A673 (cell line): ENCODE measurements around the gene GABRA5. TPM values are rescaled to one million over a fixed set of nuclear protein-coding genes. Genes with fewer than 3 reads are reported as not detected.

Experiments
- BruUV-seq: library from RNA; stranded (reverse); fragments of 400-500 nt; replicated peaks from 2 replicates; lab custom pipeline; 2021; lab: Mats Ljungman, UMichigan
- CTCF ChIA-PET: fragments of 300-600 bp; sonication (Branson Sonifier 250); formaldehyde crosslinking; loops from one replicate; lab custom pipeline; 2022; ENCODE audit warnings: antibody characterized with exemption; lab: Charles Lee
- POLR2A ChIA-PET: fragments of 300-600 bp; sonication (Branson Sonifier 250); formaldehyde crosslinking; loops from one replicate; lab custom pipeline; 2022; ENCODE audit warnings: antibody characterized with exemption; ENCODE audit not compliant: low non-redundant PET; lab: Charles Lee
- DNase-seq: peaks from one replicate; pipeline ENCODE4 v3.0.0-alpha.2; 2015; ENCODE audit warnings: low spot score
- H3K27ac ChIP-seq: fragments of 200-600 bp; sonication (generic); 2 replicates; pipeline ENCODE4 v1.5.1; 2016; ENCODE audit warnings: mixed run types, low read depth, mild to moderate bottlenecking, mixed read lengths, antibody characterized with exemption, low read length; ENCODE audit not compliant: poor library complexity, severe bottlenecking
- H3K27me3 ChIP-seq: fragments of 200-600 bp; sonication (generic); replicated peaks from 2 replicates; pipeline ENCODE4 v1.6.1; 2017; ENCODE audit warnings: mixed run types, low read depth, mild to moderate bottlenecking, mixed read lengths, antibody characterized with exemption, low read length; ENCODE audit not compliant: insufficient read depth, poor library complexity
- H3K36me3 ChIP-seq: fragments of 200-600 bp; sonication (generic); 2 replicates; pipeline ENCODE4 v1.6.1; 2016; ENCODE audit warnings: mixed run types, mild to moderate bottlenecking, mixed read lengths, antibody characterized with exemption, low read length; ENCODE audit not compliant: insufficient read depth, poor library complexity, severe bottlenecking
- H3K4me1 ChIP-seq: fragments of 200-600 bp; sonication (generic); 2 replicates; pipeline ENCODE4 v1.6.1; 2017; ENCODE audit warnings: mixed run types, mild to moderate bottlenecking, mixed read lengths, antibody characterized with exemption, low read length; ENCODE audit not compliant: insufficient read depth, poor library complexity, severe bottlenecking
- H3K4me3 ChIP-seq: fragments of 200-600 bp; sonication (generic); 2 replicates; pipeline ENCODE4 v1.5.1; 2016; ENCODE audit warnings: low read depth, mixed run types, mild to moderate bottlenecking, mixed read lengths, low read length; ENCODE audit not compliant: poor library complexity, severe bottlenecking
- H3K9me3 ChIP-seq: fragments of 200-600 bp; sonication (generic); 2 replicates; pipeline ENCODE4 v1.6.1; 2016; ENCODE audit warnings: mixed run types, low read depth, mild to moderate bottlenecking, mixed read lengths, antibody characterized with exemption, low read length; ENCODE audit not compliant: poor library complexity, severe bottlenecking
- CTCF ChIP-seq: fragments of 300-800, 200-600 bp; sonication (generic); conservative IDR thresholded peaks from 2 replicates; pipeline ENCODE4 v1.5.1; 2017; ENCODE audit warnings: low read depth, mild to moderate bottlenecking, antibody characterized with exemption, low read length, moderate library complexity, mixed read lengths
- EZH2 ChIP-seq: fragments of 200-600 bp; sonication (generic); IDR thresholded peaks from 2 replicates; pipeline ENCODE4 v1.6.1; 2017; ENCODE audit warnings: borderline replicate concordance, low read depth, mild to moderate bottlenecking, mixed read lengths, antibody characterized with exemption, low read length; ENCODE audit not compliant: poor library complexity, severe bottlenecking
- intact Hi-C: fragments of 100-400 bp; cut with micrococcal nuclease; formaldehyde crosslinking; loops from one replicate; pipeline ENCODE4 v1.10.0; 2022; ENCODE audit not compliant: unreplicated experiment
- total RNA-seq: library from RNA; stranded (reverse); gene quantifications from 2 replicates; pipeline ENCODE4 v1.2.3, GENCODE V29; 2021

GABRA5 gene
- total RNA-seq, 1 experiment from 2014 or later: not detected

DNA sequence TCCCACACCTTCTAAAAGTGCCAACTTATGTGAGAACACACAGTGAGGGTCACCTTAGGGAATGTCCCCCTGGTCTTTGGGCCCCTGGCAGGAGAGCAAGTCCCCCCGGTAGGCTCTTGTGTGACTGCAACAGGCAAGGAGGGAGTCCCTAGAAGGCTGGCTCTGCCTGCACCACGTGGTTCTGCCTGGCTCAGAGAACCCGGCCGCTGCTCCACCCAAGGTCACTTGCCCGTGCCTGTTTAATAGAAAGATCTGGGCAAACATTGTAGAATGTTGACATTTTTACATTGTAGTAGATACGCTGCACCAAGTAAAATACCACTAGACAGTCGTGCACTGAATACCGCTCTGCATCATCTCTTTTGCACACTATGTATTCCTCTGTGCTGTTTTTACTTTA lies 21.9 kb downstream of the GABRA5 start:
- intact Hi-C loops: no loop called here
- no peaks in the 10 kb centered on the region for H3K9me3 ChIP-seq
- ChIA-PET POLR2A (no interaction called here), CTCF (interaction anchor here (0.7 kb wide), 1 partner anchor 26 kb away, joined by 3 read pairs; no protein-coding TSS in a partner anchor)
- DNase-seq: no peak
- H3K4me3 ChIP-seq: no peak overlapping the region
- no peak overlapping the region for H3K27ac ChIP-seq
- BruUV-seq: no TSS peak
- H3K36me3 ChIP-seq: no peaks in the 10 kb centered on the region
- no peaks in the 10 kb centered on the region for H3K4me1 ChIP-seq
- H3K27me3 ChIP-seq: no peaks in the 10 kb centered on the region
- TF ChIP-seq EZH2 (no peak), CTCF (no peak)

- Histone ChIP-seq H3K9me3 (no peaks in the 10 kb centered on the region), H3K4me3 (no peak overlapping the region), H3K27ac (no peak overlapping the region), H3K27me3 (no peaks in the 10 kb centered on the region), H3K36me3 (no peaks in the 10 kb centered on the region), H3K4me1 (no peaks in the 10 kb centered on the region)
- ChIA-PET CTCF (interaction anchor here (0.7 kb wide), 1 partner anchor 25 kb away, joined by 3 read pairs; no protein-coding TSS in a partner anchor), POLR2A (no interaction called here)
- BruUV-seq: no TSS peak
- no peak for TF ChIP-seq EZH2
- TF ChIP-seq CTCF: peak; percentile 78
- intact Hi-C loops: no loop called here
- DNase-seq: peak; percentile 60
Observed at GRCh38 chr15:26889298-26889898, 22.5 kb downstream of the GABRA5 start.

GRCh38 chr15:26890451-26890850 lies 23.6 kb downstream of the GABRA5 start:
- Histone ChIP-seq H3K4me1 (no peaks in the 10 kb centered on the region), H3K27me3 (no peaks in the 10 kb centered on the region), H3K4me3 (no peak overlapping the region), H3K9me3 (no peaks in the 10 kb centered on the region), H3K36me3 (no peaks in the 10 kb centered on the region), H3K27ac (no peak overlapping the region)
- intact Hi-C loops: loop anchor here (5.0 kb wide), 1 partner anchor 127 kb away; no protein-coding TSS in a partner anchor
- CTCF ChIA-PET: interaction anchor here (0.6 to 1.5 kb wide), 2 partner anchors 1200 to 1209 kb away, joined by 3 to 4 read pairs; partner anchors contain the start of gene OCA2
- DNase-seq: no peak
- TF ChIP-seq EZH2 (no peak), CTCF (no peak)
- POLR2A ChIA-PET: no interaction called here
- BruUV-seq: no TSS peak
